SK-N-DZ (cell line): ENCODE results near the gene GPI.
"Not testable (repeated sequence)": the region's sequence is repeated elsewhere in the genome, so short reads cannot be mapped to it uniquely, and the experiment has no call there.

Experiments
- DNase-seq: peaks from one replicate; pipeline ENCODE4 v3.0.0-alpha.2; 2015; ENCODE audit warnings: low spot score

Gene GPI

DNA sequence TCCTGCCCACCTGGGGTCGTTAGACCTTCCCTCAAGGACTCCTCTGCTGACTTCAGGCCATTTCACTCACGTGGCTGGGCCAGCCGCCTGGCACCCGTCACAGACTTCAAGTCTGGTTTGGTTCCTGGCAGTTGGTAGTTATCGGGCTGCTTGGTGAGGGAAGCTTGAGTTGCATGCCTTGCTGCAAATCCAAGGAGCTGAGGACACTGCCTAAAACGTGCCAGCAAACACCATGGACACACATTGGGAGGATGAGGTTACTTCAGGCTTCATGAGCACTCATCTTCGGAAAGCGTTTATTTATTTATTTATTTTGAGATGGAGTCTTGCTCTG is 2.6 kb downstream of the GPI start:
- DNase-seq, result no peak

DNA sequence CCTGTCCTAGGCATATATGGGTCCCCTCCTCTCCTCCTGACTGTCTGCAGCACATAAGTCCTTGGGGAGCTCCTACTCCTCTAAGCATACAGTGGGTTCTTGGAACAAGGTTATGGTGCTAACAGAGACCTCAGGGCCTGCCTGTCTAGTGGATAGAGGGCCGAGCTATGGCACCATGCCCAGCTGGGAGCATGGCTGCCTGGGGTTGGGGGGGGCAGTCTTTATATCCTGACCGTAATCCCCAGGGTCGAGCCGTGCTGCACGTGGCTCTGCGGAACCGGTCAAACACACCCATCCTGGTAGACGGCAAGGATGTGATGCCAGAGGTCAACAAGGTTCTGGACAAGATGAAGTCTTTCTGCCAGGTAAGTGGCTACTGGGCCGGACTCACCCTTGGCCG is 3.3 kb downstream of the GPI start:
- no peak for DNase-seq

DNA sequence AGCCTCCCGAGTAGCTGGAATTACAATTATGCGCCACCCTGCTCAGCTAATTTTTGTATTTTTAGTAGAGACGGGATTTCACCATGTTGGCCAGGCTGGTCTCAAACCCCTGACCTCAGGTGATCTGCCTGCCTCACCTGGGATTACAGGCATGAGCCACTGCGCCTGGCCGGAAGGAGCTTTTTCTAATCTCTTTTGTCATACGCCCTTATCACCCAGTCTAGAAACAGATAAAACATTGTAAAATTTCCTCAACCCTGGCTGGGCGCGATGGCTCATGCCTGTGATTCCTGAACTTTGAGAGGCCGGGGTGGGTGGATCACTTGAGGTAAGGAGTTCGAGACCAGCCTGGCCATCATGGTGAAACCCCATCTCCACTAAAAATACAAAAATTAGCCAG is 4.2 kb downstream of the GPI start:
- not testable (repeated sequence) for DNase-seq

DNA sequence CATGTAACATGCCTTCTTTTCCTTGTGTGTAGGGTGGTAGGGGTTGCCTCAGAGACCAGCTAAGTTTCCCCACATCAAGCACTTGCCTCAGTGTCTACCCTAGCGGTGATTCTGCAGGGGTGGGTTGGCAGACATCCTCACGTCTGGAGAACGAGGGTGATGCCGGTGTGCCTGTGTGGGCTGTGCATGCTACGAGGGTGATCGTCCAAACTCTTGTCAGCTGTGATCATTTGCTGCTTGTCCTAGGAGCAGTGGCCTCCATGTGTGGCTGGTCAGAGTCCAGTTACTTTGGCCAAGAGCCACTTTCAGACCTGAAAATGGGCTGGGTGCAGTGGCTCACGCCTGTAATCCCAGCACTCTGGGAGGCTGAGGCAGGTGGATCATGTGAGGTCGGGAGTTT is 5.1 kb downstream of the GPI start:
- no peak for DNase-seq

DNA sequence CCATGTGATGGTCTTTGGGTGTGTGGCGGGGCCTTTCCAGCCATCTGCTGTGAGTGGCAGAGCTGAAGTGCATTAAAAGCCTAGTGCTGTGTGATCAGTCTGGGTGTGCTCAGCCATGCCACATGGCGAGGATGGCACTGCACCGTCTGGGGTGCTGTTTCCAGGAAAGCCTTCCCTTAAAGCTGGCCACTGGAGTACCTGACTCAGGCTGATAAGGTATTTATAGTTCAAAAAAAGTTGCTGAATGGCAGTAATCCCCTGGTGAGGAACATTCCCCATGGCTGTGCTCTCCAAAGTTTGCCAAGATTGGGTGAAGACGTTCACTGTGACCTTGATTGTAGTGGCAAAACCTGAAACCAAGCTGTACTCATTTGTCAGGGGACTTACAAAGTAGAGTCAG is 6.0 kb downstream of the GPI start:
- DNase-seq, result no peak

DNA sequence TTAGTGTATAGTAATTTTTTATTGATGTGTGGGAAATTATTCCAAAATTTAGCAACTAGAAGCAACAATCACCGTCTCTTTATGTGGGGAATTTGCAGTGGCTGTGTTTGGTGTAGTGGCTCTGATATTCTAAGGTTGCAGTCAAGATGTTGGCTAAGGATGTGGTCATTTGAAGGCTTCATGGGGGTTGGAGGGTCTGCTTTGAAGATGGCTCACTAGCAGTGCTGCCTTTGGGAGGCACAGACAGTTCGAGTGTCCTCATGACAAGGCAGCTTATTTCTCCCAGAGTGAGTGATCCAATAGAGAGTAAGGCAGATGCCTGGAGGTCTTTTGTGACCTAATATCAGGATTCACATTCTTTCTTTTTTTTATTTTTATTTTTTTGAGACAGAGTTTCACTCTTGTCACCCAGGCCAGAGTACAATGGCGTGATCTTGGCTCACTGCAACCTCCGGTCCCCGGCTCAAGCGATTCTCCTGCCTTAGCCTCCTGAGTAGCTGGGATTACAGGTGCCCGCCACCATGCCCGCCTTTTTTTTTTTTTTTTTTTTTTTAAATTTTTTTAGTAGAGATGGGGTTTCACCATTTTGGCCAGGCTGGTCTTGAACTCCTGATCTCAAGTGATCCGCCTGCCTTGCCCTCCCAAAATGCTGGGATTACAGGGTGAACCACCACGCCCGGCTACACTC is 8.7 kb downstream of the GPI start:
- no peak for DNase-seq

DNA sequence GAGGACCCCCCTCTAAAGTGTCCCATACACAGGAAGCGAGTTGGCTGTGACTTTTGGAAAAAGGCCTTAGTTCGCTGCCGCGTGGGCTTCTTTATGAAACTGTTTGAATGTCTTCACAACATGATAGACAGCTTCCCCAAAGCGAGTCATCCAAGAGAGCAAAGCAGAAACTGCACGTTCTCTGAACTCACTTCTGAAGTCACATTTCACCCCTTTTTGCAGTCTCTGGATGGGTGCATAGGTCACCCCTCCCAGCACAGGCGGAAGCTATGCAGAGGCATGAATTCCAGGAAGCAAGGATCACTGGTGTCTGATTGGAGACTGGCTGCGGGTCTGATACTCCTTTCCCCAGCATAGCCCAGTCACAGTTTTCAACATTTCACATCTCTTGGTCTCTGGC is 10.6 kb downstream of the GPI start:
- no peak for DNase-seq

DNA sequence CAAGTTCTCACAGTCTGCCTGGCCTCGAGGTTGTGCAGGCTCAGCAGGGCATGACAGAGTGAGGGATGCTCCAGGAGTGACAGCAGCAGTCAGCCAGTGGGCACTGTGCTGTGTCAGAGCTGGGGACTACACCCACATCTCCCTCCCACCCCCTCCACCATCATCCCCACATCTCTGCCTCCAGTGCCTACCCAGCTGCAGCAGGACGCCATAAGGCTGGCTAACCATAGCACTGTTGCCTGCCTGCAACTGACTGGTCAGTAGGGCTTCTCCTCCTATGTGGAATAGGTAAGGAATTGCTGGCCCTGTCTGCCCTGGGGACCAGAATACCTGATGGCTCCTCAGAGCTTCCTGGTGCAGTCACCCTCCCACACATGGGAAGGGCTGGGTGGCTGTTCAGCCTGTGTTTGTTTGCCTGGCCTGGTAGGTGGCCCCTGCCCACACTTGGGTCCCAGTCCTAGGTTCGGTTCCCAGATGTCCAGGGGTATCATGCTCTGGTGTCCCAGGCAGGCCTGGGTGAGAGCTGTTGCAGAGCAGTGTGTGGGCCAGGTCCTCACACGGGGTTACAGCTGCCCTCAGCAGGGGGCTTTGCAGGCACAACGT is 15.7 kb downstream of the GPI start:
- no peak for DNase-seq

DNA sequence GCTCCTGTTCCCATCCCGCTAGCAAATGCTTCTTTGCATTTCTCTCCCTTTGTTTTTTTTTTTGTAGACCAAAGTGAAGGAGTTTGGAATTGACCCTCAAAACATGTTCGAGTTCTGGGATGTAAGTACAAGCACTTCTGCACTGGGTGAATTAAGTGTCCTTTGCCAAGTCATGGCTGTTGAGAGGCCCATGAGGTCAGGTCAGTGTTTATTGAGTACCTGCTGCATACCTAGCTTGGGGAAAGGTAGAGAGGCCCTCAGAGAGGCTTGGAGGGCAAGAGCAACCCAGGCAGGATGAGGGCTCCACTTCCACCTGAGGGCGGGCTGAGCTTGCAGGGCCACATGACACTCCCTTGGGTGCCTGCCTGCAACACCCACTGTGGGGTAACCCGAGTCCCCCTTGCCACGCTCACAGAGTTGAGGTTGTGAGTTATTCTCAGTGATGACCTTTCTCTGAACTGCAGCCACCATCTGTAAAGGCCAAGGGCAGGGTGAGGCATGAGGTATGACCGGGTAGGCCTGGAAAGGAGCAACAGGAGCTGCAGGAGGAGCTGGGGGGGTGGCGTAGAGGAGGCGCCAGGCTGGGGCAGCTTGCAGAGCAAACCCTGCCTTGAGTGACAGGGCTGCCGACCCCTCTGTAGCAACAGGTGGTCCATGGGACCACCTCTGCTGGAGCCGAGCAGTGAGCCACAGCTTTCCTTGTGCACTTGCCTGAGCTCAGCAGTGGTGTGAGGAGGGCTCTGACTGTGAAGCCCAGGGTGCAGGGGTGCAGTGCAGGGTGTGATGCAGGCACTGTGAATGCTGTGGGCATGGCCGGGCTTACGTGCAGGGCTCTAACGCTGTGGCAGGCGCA is 16.6 kb downstream of the GPI start:
- no peak for DNase-seq

DNA sequence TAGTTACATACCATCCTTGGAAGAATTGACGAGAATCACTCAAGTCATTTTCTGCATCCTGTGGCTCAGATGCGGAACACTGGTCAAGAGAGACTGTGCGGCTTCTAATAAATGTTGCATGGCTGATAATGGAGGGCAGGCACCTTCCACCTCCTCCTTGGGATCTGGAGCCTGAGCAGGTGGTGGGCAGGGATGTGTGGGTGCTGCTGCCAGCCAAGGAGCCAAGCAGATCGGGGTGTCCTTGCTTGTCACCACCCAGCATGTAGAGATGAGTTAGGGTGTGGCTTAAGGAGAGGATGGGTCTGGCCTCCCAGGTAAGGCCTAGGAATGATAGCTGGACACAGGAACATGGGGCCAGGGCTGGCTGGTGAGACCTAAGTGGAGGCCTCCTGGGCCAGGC is 17.5 kb downstream of the GPI start:
- DNase-seq, result no peak

DNA sequence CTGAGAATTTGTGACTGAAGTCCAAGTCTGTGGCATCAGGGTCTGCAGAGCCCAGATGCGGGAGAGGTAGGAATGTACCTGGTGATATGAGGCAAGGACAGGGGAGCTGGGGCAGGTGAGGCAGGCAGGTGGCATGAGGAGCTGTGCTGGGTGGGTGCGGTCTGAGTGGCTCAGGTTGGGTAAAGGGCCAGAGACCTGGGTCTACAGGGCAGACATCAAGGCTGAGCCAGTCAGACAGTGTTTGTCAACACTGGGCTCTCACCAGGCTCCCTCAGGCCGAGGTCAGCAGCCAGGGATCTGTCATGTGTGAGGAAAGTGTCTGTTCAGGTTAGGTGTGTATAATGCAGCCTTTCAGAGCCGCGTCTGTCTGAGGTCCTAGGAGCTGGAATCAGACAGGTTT is 18.6 kb downstream of the GPI start:
- DNase-seq, result no peak

DNA sequence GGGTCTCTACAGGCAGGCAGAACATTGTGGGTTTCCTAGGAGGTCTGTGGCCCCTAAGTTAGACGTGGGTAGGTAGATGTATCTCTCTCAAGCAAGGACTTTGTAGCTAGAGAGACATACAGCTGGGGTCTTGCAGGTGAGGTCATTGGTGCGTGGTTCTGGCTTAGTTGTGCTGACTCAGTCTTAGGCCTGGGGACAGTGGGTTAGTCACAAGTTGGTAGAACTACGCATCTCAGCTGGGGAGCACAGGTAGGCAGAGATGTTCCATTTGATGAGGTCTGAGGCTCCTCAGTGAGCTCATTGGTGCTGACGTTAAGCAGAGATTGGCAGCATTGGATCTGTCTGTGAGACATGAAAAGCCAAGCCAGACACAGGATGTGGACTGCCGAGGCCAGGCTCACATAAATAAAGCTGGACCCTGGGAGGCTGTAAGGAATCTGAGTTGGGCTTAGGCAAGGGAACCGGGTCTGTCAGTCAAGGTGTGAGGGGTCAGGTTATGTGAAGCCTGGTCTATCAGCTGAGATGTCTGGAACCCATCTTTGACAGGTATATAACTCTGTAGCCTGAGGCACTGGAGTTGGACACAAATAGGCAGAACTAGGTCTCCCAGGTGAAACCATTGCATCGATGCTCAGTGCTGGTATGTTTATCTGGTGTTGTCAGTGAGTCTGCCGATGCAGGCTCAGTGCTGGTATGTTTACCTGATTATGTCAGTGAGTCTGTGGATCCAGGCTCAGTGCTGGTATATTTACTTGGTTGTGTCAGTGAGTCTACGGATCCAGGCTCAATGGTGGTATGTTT is 21.8 kb downstream of the GPI start:
- no peak for DNase-seq

DNA sequence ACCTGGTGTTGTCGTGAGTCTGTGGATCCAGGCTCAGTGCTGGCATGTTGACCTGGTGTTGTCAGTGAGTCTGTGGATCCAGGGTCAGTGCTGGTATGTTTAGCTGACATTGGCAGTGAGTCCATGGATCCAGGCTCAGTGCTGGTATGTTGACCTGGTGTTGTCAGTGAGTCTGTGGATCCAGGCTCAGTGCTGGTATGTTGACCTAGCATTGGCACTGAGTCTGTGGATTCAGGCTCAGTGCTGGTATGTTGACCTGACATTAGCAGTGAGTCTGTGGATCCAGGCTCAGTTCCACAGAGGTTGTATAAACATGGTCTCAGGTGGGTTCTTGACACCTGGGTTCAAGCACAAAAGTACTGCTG is 22.4 kb downstream of the GPI start:
- DNase-seq, result no peak

DNA sequence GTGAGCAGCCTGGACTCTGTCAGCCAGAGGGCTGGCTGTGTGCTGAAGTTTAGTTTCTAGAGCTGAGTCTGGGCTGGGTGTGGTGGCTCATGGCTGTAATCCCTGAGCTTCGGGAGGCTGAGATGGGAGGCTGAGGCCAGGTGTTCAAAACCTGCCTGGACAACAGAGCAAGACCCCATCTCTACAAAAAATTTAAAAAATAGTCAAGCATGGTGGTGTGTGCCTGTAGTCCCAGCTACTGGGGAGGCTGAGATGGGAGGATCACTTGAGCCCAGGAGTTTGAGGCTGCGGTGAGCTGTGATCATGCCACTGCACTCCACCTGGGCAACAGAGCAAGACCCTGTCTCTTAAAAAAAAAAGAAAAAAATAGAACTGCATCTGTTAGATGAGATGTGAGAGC is 23.7 kb downstream of the GPI start:
- DNase-seq, result not testable (repeated sequence)

DNA sequence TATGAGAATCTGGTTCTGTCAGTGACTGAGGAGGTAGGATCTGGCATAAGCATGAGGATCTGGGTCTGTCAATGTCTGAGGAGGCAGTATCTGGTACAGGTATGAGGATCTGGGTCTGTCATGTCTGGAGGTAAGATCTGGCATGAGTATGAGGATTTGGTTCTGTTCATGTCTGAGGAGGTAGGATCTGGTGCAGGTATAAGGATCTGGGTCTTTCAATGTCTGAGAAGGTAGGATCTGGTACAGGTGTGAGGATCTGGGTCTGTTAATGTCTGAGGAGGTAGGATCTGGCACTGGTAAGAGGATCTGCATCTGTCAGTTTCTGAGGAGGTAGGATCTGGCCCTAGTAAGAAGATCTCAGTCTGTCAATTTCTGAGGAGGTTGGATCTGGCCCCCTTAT is 26.8 kb downstream of the GPI start:
- DNase-seq, result peak; percentile 21

DNA sequence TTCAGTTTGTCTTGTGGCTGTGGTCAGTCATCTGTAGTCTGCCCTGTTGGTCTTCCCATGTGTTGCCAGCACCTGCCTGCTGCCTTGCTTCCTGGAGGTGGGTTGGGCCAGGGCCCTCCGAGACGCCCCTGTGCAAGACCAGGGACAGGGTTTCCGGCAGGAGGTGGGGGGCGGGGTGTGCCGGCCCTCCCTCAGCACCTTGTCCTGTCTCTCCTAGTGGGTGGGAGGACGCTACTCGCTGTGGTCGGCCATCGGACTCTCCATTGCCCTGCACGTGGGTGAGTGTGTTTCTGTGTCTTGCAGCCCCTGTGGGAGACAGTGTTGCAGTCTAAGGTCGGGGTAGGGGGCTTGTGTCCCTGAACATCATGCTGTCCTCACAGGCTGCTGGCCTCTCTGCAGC is 28.0 kb downstream of the GPI start:
- no peak for DNase-seq

DNA sequence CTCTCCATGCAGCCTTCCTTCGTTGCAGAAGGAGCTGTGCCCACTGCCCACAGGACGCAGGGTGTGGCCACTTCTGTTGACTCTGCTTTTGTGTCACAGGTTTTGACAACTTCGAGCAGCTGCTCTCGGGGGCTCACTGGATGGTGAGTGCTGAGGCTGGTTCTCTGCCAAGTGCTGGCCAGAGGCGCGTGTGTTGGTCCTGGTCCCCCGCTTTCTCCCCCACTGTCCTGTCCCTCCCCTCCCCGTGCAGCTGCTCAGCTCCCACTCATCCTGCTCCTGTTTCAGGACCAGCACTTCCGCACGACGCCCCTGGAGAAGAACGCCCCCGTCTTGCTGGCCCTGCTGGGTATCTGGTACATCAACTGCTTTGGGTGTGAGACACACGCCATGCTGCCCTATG is 28.6 kb downstream of the GPI start:
- no peak for DNase-seq

DNA sequence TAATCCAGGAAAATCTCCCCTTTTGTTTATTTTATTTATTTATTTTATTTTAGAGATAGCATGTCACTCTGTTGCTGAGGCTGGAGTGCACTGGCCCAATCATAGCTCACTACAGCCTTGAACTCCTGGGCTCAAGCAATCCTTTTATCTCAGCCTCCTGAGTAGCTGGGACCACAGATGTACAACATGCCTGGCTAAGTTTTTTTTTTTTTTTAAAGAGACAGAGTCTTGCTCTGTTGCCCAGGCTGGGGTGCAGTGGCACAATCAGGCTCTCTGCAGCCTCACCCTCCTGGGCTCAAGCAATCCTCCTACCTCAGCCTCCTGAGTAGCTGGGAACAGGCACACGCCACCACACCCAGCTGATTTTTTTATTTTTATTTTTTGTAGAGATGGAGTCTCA is 32.9 kb downstream of the GPI start:
- no peak for DNase-seq

DNA sequence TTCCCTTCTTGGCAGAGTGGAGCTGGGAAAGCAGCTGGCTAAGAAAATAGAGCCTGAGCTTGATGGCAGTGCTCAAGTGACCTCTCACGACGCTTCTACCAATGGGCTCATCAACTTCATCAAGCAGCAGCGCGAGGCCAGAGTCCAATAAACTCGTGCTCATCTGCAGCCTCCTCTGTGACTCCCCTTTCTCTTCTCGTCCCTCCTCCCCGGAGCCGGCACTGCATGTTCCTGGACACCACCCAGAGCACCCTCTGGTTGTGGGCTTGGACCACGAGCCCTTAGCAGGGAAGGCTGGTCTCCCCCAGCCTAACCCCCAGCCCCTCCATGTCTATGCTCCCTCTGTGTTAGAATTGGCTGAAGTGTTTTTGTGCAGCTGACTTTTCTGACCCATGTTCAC is 34.9 kb downstream of the GPI start:
- no peak for DNase-seq

DNA sequence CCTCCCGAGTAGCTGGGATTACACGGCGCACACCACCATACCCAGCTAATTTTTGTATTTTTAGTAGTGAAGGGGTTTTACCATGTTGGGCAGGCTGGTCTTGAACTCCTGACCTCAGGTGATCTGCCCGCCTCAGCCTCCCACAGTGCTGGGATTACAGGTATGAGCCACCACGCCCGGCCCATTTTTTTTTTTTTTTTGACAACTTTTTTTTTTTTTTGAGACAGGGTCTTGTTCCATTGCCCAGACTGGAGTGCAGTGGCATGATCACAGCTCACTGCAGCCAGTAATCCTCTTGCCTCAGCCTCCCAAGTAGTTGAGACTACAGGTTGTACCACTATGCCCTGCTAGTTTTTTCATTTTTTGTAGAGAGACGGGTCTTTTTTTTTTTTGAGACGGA is 35.8 kb downstream of the GPI start:
- not testable (repeated sequence) for DNase-seq

DNA sequence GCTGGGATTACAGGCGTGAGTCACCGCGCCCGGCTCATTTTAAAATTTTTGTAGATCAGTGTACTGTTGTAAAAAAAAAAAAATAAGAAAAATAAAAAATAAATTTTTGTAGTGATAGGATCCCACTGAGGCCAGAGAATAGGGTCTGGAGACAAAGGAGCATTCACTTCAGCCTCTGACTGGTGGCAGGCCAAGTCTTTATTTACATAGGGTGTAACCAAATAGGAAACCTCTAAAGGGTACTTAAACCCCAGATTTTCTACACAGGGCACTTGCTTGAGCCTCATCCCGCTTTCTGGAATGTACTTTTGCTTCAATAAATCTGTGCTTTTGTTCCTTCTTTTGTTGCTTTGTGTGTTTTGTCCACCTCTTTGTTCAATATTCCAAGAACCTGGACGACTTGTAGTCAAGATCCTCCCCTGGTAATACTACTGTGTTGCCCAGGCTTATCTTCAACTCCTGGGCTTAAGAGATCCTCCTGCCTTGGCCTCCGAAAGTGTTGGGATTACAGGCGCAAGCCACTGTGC is 37.1 kb downstream of the GPI start:
- no peak for DNase-seq

DNA sequence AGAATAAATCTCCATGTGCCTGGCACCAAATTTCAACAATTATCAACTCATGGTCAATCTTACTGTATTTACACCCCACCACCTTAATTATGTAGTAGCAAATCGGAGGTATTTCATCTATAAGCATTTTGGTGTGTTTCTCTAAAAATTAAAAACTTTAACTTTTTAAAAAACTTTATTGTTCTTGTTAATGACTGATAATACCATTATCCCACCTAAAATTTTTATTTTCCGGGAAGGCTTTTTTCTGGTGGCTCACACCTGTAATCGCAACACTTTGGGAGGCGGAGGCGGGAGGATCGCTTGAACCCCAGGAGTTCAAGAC is 38.8 kb downstream of the GPI start:
- no peak for DNase-seq
